HepG2 (cell line): Measurements from ENCODE around the gene ACTR1A. TPM values are rescaled to one million over a fixed set of nuclear protein-coding genes. Genes with fewer than 3 reads are reported as not detected.
A peak's percentile ranks its signal among the peaks of the same experiment; 100 is the strongest.

Source experiments
- ARNT ChIP-seq: fragments of 450-650 bp; IDR thresholded peaks from 2 replicates; pipeline ENCODE4 v1.6.1; 2017
- CHD2 ChIP-seq: IDR thresholded peaks from 2 replicates; pipeline ENCODE4 v1.6.1; 2011; ENCODE audit warnings: low read depth, low read length, improper control_type of control experiment
- EP300 ChIP-seq, 3 experiments: sonication (generic) in 1 of 3; formaldehyde crosslinking in 1 of 3; IDR thresholded peaks; 2 replicates each; pipeline versions ENCODE4 v1.5.1 to v1.6.1; 2011 to 2020; ENCODE audit warnings: low read depth in 2 of 3, low read length in 2 of 3, borderline replicate concordance in 1 of 3, improper control_type of control experiment in 1 of 3, mild to moderate bottlenecking in 1 of 3, missing genetic modification reagents in 1 of 3, moderate library complexity in 1 of 3
- FIP1L1 ChIP-seq: fragments of 200-400 bp; formaldehyde crosslinking; IDR thresholded peaks from 2 replicates; pipeline ENCODE4 v1.6.1; 2018; ENCODE audit warnings: low read depth, mild to moderate bottlenecking, low read length, moderate library complexity, borderline replicate concordance; ENCODE audit not compliant: insufficient read depth
- FOXK1 ChIP-seq: sonication (generic); formaldehyde crosslinking; IDR thresholded peaks from 2 replicates; pipeline ENCODE4 v1.4.0; 2020; ENCODE audit warnings: low read depth, missing genetic modification reagents, borderline replicate concordance
- GTF3A ChIP-seq: sonication (generic); formaldehyde crosslinking; conservative IDR thresholded peaks from 2 replicates; pipeline ENCODE4 v1.4.0; 2020; ENCODE audit warnings: mild to moderate bottlenecking, missing genetic modification reagents
- HDAC2 ChIP-seq: sonication (generic); formaldehyde crosslinking; IDR thresholded peaks from 2 replicates; pipeline ENCODE4 v1.4.0; 2020; ENCODE audit warnings: missing genetic modification reagents
- KLF11 ChIP-seq: IDR thresholded peaks from 2 replicates; pipeline ENCODE4 v1.6.1; 2016; ENCODE audit warnings: missing compliant biosample characterization
- NFATC3 ChIP-seq: sonication (generic); formaldehyde crosslinking; IDR thresholded peaks from 2 replicates; pipeline ENCODE4 v1.5.1; 2020; ENCODE audit warnings: mild to moderate bottlenecking, missing genetic modification reagents
- RELA ChIP-seq: sonication (generic); formaldehyde crosslinking; IDR thresholded peaks from 2 replicates; pipeline ENCODE4 v1.4.0; 2020; ENCODE audit warnings: missing genetic modification reagents
- RFX1 ChIP-seq: fragments of 450-650 bp; IDR thresholded peaks from 2 replicates; pipeline ENCODE4 v1.6.1; 2017
- SOX5 ChIP-seq: IDR thresholded peaks from 2 replicates; pipeline ENCODE4 v1.6.1; 2016; ENCODE audit warnings: borderline replicate concordance
- TAF1 ChIP-seq: sonication (generic); formaldehyde crosslinking; IDR thresholded peaks from 2 replicates; pipeline ENCODE4 v1.4.0; 2020; ENCODE audit warnings: missing genetic modification reagents
- TMF1 ChIP-seq: sonication (generic); formaldehyde crosslinking; IDR thresholded peaks from 2 replicates; pipeline ENCODE4 v1.8.1; 2022; ENCODE audit warnings: low read depth, missing genetic modification reagents
- TP53 ChIP-seq: sonication (generic); formaldehyde crosslinking; conservative IDR thresholded peaks from 2 replicates; pipeline ENCODE4 v1.4.0; 2020; ENCODE audit warnings: missing genetic modification reagents
- ZNF20 ChIP-seq: sonication (generic); formaldehyde crosslinking; IDR thresholded peaks from 2 replicates; pipeline ENCODE4 v1.4.0; 2020; ENCODE audit warnings: mild to moderate bottlenecking, moderate library complexity, missing genetic modification reagents
- ZNF274 ChIP-seq: sonication (generic); formaldehyde crosslinking; IDR thresholded peaks from 2 replicates; pipeline ENCODE4 v1.5.1; 2020; ENCODE audit warnings: mild to moderate bottlenecking, missing genetic modification reagents
- ZNF329 ChIP-seq: sonication (generic); formaldehyde crosslinking; IDR thresholded peaks from 2 replicates; pipeline ENCODE4 v1.9.0; 2021; ENCODE audit warnings: low read depth, mild to moderate bottlenecking, missing genetic modification reagents
- ZNF460 ChIP-seq: sonication (generic); formaldehyde crosslinking; IDR thresholded peaks from 2 replicates; pipeline ENCODE4 v1.5.1; 2020; ENCODE audit warnings: missing genetic modification reagents, mild to moderate bottlenecking, borderline replicate concordance
- ZNF530 ChIP-seq: sonication (generic); formaldehyde crosslinking; IDR thresholded peaks from 2 replicates; pipeline ENCODE4 v1.5.0; 2020; ENCODE audit warnings: low read depth, mild to moderate bottlenecking, missing genetic modification reagents
- ZNF703 ChIP-seq: sonication (generic); formaldehyde crosslinking; IDR thresholded peaks from 2 replicates; pipeline ENCODE4 v1.5.1; 2020; ENCODE audit warnings: missing genetic modification reagents, mild to moderate bottlenecking, moderate library complexity, borderline replicate concordance
- ZNF713 ChIP-seq: sonication (generic); formaldehyde crosslinking; IDR thresholded peaks from 2 replicates; pipeline ENCODE4 v1.4.0; 2020; ENCODE audit warnings: mild to moderate bottlenecking, missing genetic modification reagents
- ZNF75D ChIP-seq: sonication (generic); formaldehyde crosslinking; IDR thresholded peaks from 2 replicates; pipeline ENCODE4 v1.8.1; 2023; ENCODE audit warnings: missing genetic modification reagents, mild to moderate bottlenecking, borderline replicate concordance
- polyA plus RNA-seq, 8 experiments: library from polyadenylated mRNA; depleted of rRNA in 3 of 8; stranded (reverse) in 7 of 8; unstranded in 1 of 8; fragments of >200 nt; fragmentation: Illumina TruSeq in 4 of 8; extraction: Trizol in 4 of 8; gene quantifications; 2 replicates each; pipeline versions ENCODE4 v1.2.1 to v1.2.3, GENCODE V29; 2011 to 2016; ENCODE audit warnings: low read depth in 4 of 8, missing spikeins in 1 of 8, mixed read lengths in 1 of 8; ENCODE audit not compliant: insufficient read depth in 1 of 8
- total RNA-seq, 5 experiments: library from RNA; depleted of rRNA; stranded (reverse); fragments of >200 nt; fragmentation: Illumina TruSeq; extraction: Trizol; gene quantifications; 2 replicates each; pipeline ENCODE4 v1.2.3, GENCODE V29; 2016; ENCODE audit warnings: low read depth in 1 of 5
- TF ChIP-seq, protein P1 (sequence below): sonication (generic); formaldehyde crosslinking; IDR thresholded peaks from 2 replicates; pipeline ENCODE4 v1.5.0; 2020; ENCODE audit warnings: mild to moderate bottlenecking, missing genetic modification reagents
- TF ChIP-seq, protein P2 (sequence below), 2 experiments: sonication (generic) in 1 of 2; formaldehyde crosslinking in 1 of 2; IDR thresholded peaks; 2 replicates each; pipeline versions ENCODE4 v1.5.1 to v1.6.1; 2011 to 2020; ENCODE audit warnings: borderline replicate concordance in 1 of 2, low read depth in 1 of 2, low read length in 1 of 2, mild to moderate bottlenecking in 1 of 2, missing genetic modification reagents in 1 of 2, moderate library complexity in 1 of 2

ACTR1A gene
- total and polyA plus RNA-seq, 2 of the 13 experiments (the other 11 are each of a cell fraction or from before 2014, with no cell fraction given): 59.6 to 62.8 TPM

DNA sequence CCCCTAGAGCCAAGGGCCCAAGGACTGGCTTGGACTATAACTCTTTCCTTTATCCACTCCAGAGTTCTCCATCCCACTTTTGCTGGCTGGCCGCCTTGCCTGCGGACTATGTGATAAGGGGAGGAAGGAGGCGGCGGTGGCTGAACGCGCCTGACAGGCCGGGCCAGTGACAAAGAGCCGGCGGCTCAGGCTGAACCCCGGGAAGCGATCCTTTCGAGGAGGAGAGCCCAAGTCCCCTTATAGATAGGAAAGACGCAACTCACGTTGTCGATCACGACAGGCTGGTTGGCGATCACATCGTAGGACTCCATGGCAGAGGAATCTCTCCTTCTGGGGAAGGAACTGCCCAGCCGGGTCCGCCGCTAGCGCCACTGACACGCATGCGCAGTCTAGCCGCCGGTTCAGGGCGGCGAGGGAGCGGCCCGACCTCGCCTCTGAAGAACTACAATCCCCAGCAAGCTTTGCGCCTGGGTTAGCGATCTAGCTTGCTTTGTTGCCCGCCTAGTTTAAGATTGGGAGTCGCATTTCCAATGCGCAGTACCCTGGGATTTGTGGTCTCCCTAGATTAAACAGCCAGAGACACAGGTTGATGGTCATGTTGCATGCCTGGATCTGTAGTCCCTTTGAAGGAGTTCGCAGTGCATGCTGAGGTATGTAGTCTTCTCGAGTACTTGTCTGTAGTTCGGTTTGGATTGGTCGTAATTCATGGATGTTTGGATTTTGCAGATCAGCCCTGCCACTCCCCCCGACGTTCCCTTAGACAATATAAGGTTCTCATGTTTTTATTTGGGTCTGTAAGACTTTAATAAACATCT lies at the start of gene ACTR1A (continued):
- no peak for TF ChIP-seq FIP1L1
- no peak for TF ChIP-seq ZNF20 (CRISPR knock-in tag)
- TF ChIP-seq, protein P1, sequence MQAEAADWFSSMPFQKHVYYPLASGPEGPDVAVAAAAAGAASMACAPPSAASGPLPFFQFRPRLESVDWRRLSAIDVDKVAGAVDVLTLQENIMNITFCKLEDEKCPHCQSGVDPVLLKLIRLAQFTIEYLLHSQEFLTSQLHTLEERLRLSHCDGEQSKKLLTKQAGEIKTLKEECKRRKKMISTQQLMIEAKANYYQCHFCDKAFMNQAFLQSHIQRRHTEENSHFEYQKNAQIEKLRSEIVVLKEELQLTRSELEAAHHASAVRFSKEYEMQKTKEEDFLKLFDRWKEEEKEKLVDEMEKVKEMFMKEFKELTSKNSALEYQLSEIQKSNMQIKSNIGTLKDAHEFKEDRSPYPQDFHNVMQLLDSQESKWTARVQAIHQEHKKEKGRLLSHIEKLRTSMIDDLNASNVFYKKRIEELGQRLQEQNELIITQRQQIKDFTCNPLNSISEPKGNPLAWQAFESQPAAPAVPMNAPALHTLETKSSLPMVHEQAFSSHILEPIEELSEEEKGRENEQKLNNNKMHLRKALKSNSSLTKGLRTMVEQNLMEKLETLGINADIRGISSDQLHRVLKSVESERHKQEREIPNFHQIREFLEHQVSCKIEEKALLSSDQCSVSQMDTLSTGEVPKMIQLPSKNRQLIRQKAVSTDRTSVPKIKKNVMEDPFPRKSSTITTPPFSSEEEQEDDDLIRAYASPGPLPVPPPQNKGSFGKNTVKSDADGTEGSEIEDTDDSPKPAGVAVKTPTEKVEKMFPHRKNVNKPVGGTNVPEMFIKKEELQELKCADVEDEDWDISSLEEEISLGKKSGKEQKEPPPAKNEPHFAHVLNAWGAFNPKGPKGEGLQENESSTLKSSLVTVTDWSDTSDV (CRISPR knock-in tag): no peak
- no peak for TF ChIP-seq NFATC3 (CRISPR knock-in tag)
- 0 out of 2 replicates have a peak, but pooled peaks have one; percentile 36 for TF ChIP-seq KLF11 (CRISPR knock-in tag)
- peak; percentile 30; the same call in 1 of the 2 replicates for TF ChIP-seq ZNF329 (CRISPR knock-in tag)
- no peak for TF ChIP-seq TP53 (CRISPR knock-in tag)
- TF ChIP-seq GTF3A (CRISPR knock-in tag): no peak
- TF ChIP-seq FOXK1 (CRISPR knock-in tag): peak; percentile 88; the same call in 1 of the 2 replicates
- TF ChIP-seq, protein P2, sequence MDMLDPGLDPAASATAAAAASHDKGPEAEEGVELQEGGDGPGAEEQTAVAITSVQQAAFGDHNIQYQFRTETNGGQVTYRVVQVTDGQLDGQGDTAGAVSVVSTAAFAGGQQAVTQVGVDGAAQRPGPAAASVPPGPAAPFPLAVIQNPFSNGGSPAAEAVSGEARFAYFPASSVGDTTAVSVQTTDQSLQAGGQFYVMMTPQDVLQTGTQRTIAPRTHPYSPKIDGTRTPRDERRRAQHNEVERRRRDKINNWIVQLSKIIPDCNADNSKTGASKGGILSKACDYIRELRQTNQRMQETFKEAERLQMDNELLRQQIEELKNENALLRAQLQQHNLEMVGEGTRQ (IDR thresholded peaks at IDR 0.05; ENCODE audit: low read depth, low read length): no peak
- TF ChIP-seq, protein P2 (CRISPR knock-in tag; IDR thresholded peaks at IDR 0.05; ENCODE audit: borderline replicate concordance): 0 out of 2 replicates have a peak, but pooled peaks have one; percentile 33
- no peak for TF ChIP-seq ZNF703
- 0 out of 2 replicates have a peak, but pooled peaks have one; percentile 9 for TF ChIP-seq SOX5
- TF ChIP-seq ZNF460 (CRISPR knock-in tag): no peak
- TF ChIP-seq EP300 (IDR thresholded peaks at IDR 0.05; ENCODE audit: low read depth in 2 of 2, low read length in 2 of 2): 0 out of 4 replicates have a peak, but pooled peaks of 1 of the 2 experiments have one; percentile 6
- no peak for TF ChIP-seq EP300 (CRISPR knock-in tag; IDR thresholded peaks at IDR 0.05; ENCODE audit: borderline replicate concordance)
- peak; percentile 55; the same call in 1 of the 2 replicates for TF ChIP-seq TMF1
- TF ChIP-seq RFX1: no peak
- no peak for TF ChIP-seq ZNF530 (CRISPR knock-in tag)
- TF ChIP-seq TAF1 (CRISPR knock-in tag): peak; percentile 59; the same call in 1 of the 2 replicates
- TF ChIP-seq CHD2: no peak
- peak; percentile 37; the same call in 1 of the 2 replicates for TF ChIP-seq ZNF274
- TF ChIP-seq ZNF75D (CRISPR knock-in tag): no peak
- no peak for TF ChIP-seq ARNT
- 0 out of 2 replicates have a peak, but pooled peaks have one; percentile 50 for TF ChIP-seq ZNF713 (CRISPR knock-in tag)
- TF ChIP-seq RELA (CRISPR knock-in tag): no peak
- 0 out of 2 replicates have a peak, but pooled peaks have one; percentile 28 for TF ChIP-seq HDAC2 (CRISPR knock-in tag)
